Liver (tissue), 9 donors: ENCODE measurements around the gene CCDC51. TPM values are rescaled to one million over a fixed set of nuclear protein-coding genes. Genes with fewer than 3 reads are reported as not detected.

Experiments
- DNase-seq: peaks from one replicate; pipeline ENCODE4 v3.0.0-alpha.2; 2017; ENCODE audit warnings: low spot score
- H3K27ac ChIP-seq, 2 donors: one replicate each; pipeline ENCODE4 v1.7.0; 2013; ENCODE audit warnings: inconsistent platforms in 2 of 2, low read length in 2 of 2, control low read depth in 1 of 2, low read depth in 1 of 2, mild to moderate bottlenecking in 1 of 2
- H3K27me3 ChIP-seq, 4 donors: one replicate each; pipeline versions ENCODE4 v1.6.1 to v1.7.0; 2013; ENCODE audit warnings: low read length in 3 of 4, inconsistent platforms in 1 of 4, mild to moderate bottlenecking in 1 of 4, moderate library complexity in 1 of 4; ENCODE audit not compliant: control insufficient read depth in 4 of 4, insufficient read depth in 4 of 4
- H3K36me3 ChIP-seq, 4 donors: one replicate each; pipeline versions ENCODE4 v1.6.1 to v1.7.0; 2013; ENCODE audit warnings: low read length in 3 of 4, mild to moderate bottlenecking in 3 of 4, low read depth in 1 of 4, moderate library complexity in 1 of 4; ENCODE audit not compliant: control insufficient read depth in 4 of 4, insufficient read depth in 3 of 4
- H3K4me1 ChIP-seq, 4 donors: one replicate each; pipeline versions ENCODE4 v1.6.1 to v1.7.0; 2013; ENCODE audit warnings: low read length in 3 of 4, mild to moderate bottlenecking in 3 of 4, moderate library complexity in 1 of 4; ENCODE audit not compliant: control insufficient read depth in 4 of 4, insufficient read depth in 4 of 4
- H3K4me3 ChIP-seq, 3 donors: one replicate each; pipeline versions ENCODE4 v1.6.1 to v1.7.0; 2013; ENCODE audit warnings: low read length in 3 of 3, control low read depth in 1 of 3, low read depth in 1 of 3, mild to moderate bottlenecking in 1 of 3
- H3K9ac ChIP-seq, 2 donors: one replicate each; pipeline ENCODE4 v1.7.0; 2013; ENCODE audit warnings: low read length in 2 of 2, mild to moderate bottlenecking in 2 of 2, moderate library complexity in 2 of 2, control low read depth in 1 of 2, low read depth in 1 of 2
- H3K9me3 ChIP-seq, 4 donors: one replicate each; pipeline versions ENCODE4 v1.6.1 to v1.7.0; 2013; ENCODE audit warnings: low read length in 3 of 4; ENCODE audit not compliant: control insufficient read depth in 4 of 4
- ATF3 ChIP-seq: IDR thresholded peaks from 2 replicates; pipeline ENCODE4 v1.6.1; 2016; ENCODE audit warnings: antibody characterized with exemption
- EGR1 ChIP-seq, 2 donors: IDR thresholded peaks; 2 replicates each; pipeline ENCODE4 v1.6.1; 2016 to 2018; ENCODE audit warnings: antibody characterized with exemption in 2 of 2, low read depth in 2 of 2
- FOXA1 ChIP-seq: IDR thresholded peaks from 2 replicates; pipeline ENCODE4 v1.6.1; 2016; ENCODE audit warnings: antibody characterized with exemption
- GABPA ChIP-seq, 2 donors: IDR thresholded peaks in 1 of 2; conservative IDR thresholded peaks in 1 of 2; 2 replicates each; pipeline ENCODE4 v1.6.1; 2016; ENCODE audit warnings: antibody characterized with exemption in 2 of 2, mild to moderate bottlenecking in 1 of 2, moderate library complexity in 1 of 2
- HNF4G ChIP-seq: IDR thresholded peaks from 2 replicates; pipeline ENCODE4 v1.6.1; 2016; ENCODE audit warnings: antibody characterized with exemption
- MAX ChIP-seq: IDR thresholded peaks from 2 replicates; pipeline ENCODE4 v1.6.1; 2016; ENCODE audit warnings: antibody characterized with exemption
- NR2F2 ChIP-seq: IDR thresholded peaks from 2 replicates; pipeline ENCODE4 v1.6.1; 2016; ENCODE audit warnings: antibody characterized with exemption
- RAD21 ChIP-seq, 2 donors: IDR thresholded peaks; 2 replicates each; pipeline ENCODE4 v1.6.1; 2016; ENCODE audit warnings: antibody characterized with exemption in 2 of 2, mild to moderate bottlenecking in 2 of 2
- SP1 ChIP-seq: IDR thresholded peaks from 2 replicates; pipeline ENCODE4 v1.6.1; 2018; ENCODE audit warnings: antibody characterized with exemption, mild to moderate bottlenecking
- TAF1 ChIP-seq: conservative IDR thresholded peaks from 2 replicates; pipeline ENCODE4 v1.6.1; 2016; ENCODE audit warnings: antibody characterized with exemption, mild to moderate bottlenecking
- YY1 ChIP-seq: IDR thresholded peaks from 2 replicates; pipeline ENCODE4 v1.6.1; 2016; ENCODE audit warnings: antibody characterized with exemption, mild to moderate bottlenecking
- ZBTB33 ChIP-seq: IDR thresholded peaks from 2 replicates; pipeline ENCODE4 v1.6.1; 2016; ENCODE audit warnings: antibody characterized with exemption
- WGBS: extraction: QIAGEN DNeasy Blood & Tissue Kit; methylation state at CpG from one replicate; pipeline ENCODE4 v1.1.7; 2013; 5-methylcytosine and 5-hydroxymethylcytosine counted together
- polyA plus RNA-seq, 2 donors: library from polyadenylated mRNA; stranded (reverse) in 1 of 2; unstranded in 1 of 2; fragments of 200-250 nt in 1 of 2; fragments of >200 nt in 1 of 2; fragmentation: Nextera tagmentation in 1 of 2; extraction: Ambion mirVana in 1 of 2; gene quantifications; one replicate each; pipeline versions ENCODE4 v1.2.1 to v1.2.3, GENCODE V29; 2013 to 2015
- total RNA-seq, 2 donors: library from RNA; depleted of rRNA; stranded (reverse); fragments of >200 nt; gene quantifications; one replicate each; pipeline ENCODE4 v1.2.3, GENCODE V29; 2014
- TF ChIP-seq, protein P1 (sequence below): fragments of 150-350 bp; IDR thresholded peaks from 2 replicates; pipeline ENCODE4 v1.5.1; 2017; ENCODE audit warnings: improper control_type of control experiment, low read depth, low read length; ENCODE audit not compliant: missing input control
- TF ChIP-seq, protein P2 (sequence below): IDR thresholded peaks from 2 replicates; pipeline ENCODE4 v1.6.1; 2016; ENCODE audit warnings: antibody characterized with exemption, mild to moderate bottlenecking
- donor health status: healthy.
- donor health status: healthy.
- donor health status: healthy.
- donor health status: healthy.
- donor health status: healthy.

CCDC51 gene
- total and polyA plus RNA-seq, 4 donors = 7.9 to 13.7 (median 11.0) TPM

GRCh38 chr3:48410205-48411040 lies 29.5 kb downstream of the CCDC51 start:
- no peak overlapping the region for H3K9ac ChIP-seq
- TF ChIP-seq TAF1 (no peak), GABPA (IDR thresholded peaks at IDR 0.05 in 1 of 2, conservative IDR thresholded peaks at IDR 0.05 in 1 of 2) (no peak), ATF3 (no peak), ZBTB33 (no peak), SP1 (no peak), EGR1 (IDR thresholded peaks at IDR 0.05; ENCODE audit: low read depth in 2 of 2) (no peak), FOXA1 (no peak), YY1 (no peak), NR2F2 (no peak), RAD21 (IDR thresholded peaks at IDR 0.05) (no peak), HNF4G (no peak), MAX (no peak)
- TF ChIP-seq, protein P1, sequence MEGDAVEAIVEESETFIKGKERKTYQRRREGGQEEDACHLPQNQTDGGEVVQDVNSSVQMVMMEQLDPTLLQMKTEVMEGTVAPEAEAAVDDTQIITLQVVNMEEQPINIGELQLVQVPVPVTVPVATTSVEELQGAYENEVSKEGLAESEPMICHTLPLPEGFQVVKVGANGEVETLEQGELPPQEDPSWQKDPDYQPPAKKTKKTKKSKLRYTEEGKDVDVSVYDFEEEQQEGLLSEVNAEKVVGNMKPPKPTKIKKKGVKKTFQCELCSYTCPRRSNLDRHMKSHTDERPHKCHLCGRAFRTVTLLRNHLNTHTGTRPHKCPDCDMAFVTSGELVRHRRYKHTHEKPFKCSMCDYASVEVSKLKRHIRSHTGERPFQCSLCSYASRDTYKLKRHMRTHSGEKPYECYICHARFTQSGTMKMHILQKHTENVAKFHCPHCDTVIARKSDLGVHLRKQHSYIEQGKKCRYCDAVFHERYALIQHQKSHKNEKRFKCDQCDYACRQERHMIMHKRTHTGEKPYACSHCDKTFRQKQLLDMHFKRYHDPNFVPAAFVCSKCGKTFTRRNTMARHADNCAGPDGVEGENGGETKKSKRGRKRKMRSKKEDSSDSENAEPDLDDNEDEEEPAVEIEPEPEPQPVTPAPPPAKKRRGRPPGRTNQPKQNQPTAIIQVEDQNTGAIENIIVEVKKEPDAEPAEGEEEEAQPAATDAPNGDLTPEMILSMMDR = no peak
- TF ChIP-seq, protein P2, sequence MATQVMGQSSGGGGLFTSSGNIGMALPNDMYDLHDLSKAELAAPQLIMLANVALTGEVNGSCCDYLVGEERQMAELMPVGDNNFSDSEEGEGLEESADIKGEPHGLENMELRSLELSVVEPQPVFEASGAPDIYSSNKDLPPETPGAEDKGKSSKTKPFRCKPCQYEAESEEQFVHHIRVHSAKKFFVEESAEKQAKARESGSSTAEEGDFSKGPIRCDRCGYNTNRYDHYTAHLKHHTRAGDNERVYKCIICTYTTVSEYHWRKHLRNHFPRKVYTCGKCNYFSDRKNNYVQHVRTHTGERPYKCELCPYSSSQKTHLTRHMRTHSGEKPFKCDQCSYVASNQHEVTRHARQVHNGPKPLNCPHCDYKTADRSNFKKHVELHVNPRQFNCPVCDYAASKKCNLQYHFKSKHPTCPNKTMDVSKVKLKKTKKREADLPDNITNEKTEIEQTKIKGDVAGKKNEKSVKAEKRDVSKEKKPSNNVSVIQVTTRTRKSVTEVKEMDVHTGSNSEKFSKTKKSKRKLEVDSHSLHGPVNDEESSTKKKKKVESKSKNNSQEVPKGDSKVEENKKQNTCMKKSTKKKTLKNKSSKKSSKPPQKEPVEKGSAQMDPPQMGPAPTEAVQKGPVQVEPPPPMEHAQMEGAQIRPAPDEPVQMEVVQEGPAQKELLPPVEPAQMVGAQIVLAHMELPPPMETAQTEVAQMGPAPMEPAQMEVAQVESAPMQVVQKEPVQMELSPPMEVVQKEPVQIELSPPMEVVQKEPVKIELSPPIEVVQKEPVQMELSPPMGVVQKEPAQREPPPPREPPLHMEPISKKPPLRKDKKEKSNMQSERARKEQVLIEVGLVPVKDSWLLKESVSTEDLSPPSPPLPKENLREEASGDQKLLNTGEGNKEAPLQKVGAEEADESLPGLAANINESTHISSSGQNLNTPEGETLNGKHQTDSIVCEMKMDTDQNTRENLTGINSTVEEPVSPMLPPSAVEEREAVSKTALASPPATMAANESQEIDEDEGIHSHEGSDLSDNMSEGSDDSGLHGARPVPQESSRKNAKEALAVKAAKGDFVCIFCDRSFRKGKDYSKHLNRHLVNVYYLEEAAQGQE = no peak
- WGBS = 96% methylated on average over 16 of the region's 16 CpGs
- peaks cover 33 to 98% (median 54%) of the 10 kb centered on the region in 4 donors for H3K36me3 ChIP-seq
- no peak overlapping the region for H3K4me3 ChIP-seq
- H3K27me3 ChIP-seq = no peaks in the 10 kb centered on the region
- H3K4me1 ChIP-seq = no peaks in the 10 kb centered on the region
- no peak overlapping the region for H3K27ac ChIP-seq
- no peak for DNase-seq
- no peaks in the 10 kb centered on the region for H3K9me3 ChIP-seq
